ENCODE results near the gene MUS81. TPM values are rescaled to one million over a fixed set of nuclear protein-coding genes. Genes with fewer than 3 reads are reported as not detected.

MUS81 gene
- total and polyA plus RNA-seq, 9 of the 15 experiments (the other 6 are each of a cell fraction or from before 2014, with no cell fraction given) = 13.4 to 118 (median 53.7) TPM

DNA sequence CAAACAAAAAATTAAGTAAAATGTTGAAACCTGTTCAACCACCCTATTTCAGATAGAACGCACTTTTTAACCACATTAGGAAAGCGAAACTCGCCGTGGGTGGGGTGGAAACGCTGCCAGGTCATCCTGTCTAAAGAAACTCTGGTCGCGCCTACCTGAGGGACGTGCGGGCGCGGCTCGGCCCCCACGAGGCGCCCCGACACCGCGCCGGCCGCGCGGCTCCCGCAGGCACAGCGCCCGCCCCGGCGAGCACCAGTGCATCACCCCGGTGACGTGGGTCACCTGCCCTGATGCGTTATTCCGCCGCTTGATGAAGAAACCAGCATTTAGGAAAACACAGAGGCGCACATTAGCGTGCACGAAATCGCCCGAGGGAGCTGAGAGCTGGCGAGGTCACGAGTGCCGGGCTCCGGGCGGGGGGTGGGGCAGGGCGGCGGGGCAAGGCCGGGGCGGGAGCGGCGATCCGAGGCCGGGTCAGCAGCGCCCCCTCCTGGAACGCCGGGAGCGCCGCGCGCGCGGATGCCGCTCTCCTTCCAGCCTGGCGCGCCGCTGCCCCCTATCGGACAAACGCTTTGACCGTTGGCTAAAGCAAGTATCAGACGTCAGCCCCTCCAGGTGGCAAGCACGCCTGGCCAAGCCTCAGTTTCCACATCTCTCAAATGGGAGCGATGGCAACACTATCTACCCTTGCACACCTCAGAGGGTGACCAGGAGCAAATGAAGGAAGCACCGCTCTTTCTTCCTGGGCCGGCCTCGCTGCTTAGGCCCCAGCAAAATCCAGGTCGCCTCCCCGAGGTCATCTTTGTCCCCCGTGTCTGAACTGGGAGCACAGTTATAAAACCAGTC, 42.2 kb upstream of the MUS81 start (continued):
- TF ChIP-seq ZNF282 (CRISPR knock-in tag; IDR thresholded peaks at IDR 0.05) = 0 out of 2 replicates have a peak, but pooled peaks have one; percentile 34
- no peak for TF ChIP-seq FOXM1 (IDR thresholded peaks at IDR 0.05; ENCODE audit: low read depth)
- TF ChIP-seq FOXM1 (CRISPR knock-in tag; IDR thresholded peaks at IDR 0.05; ENCODE audit: low read depth) = 0 out of 2 replicates have a peak, but pooled peaks have one; percentile 67
- TF ChIP-seq CBX2 (IDR thresholded peaks at IDR 0.05; ENCODE audit: insufficient read depth, low read length, poor library complexity, severe bottlenecking) = no peak
- no peak for TF ChIP-seq PPARD (CRISPR knock-in tag; IDR thresholded peaks at IDR 0.05)
- no peak for TF ChIP-seq HNRNPL (IDR thresholded peaks at IDR 0.05; ENCODE audit: low read depth, low read length)
- TF ChIP-seq ARID2 (IDR thresholded peaks at IDR 0.05) = no peak
- peak; percentile 88 for TF ChIP-seq HDAC2 (IDR thresholded peaks at IDR 0.05)
- TF ChIP-seq ZNF239 (CRISPR knock-in tag; IDR thresholded peaks at IDR 0.05) = no peak
- no peak for TF ChIP-seq ZNF311 (CRISPR knock-in tag; IDR thresholded peaks at IDR 0.05)
- TF ChIP-seq ZBTB43 (CRISPR knock-in tag; IDR thresholded peaks at IDR 0.05) = peak; percentile 73; the same call in 1 of the 2 replicates
- TF ChIP-seq TCFL5 (CRISPR knock-in tag; conservative IDR thresholded peaks at IDR 0.05) = no peak
- TF ChIP-seq PHF21A (IDR thresholded peaks at IDR 0.05; ENCODE audit: borderline replicate concordance, low read depth) = no peak
- 0 out of 2 replicates have a peak, but pooled peaks have one; percentile 36 for TF ChIP-seq KLF6 (CRISPR knock-in tag; IDR thresholded peaks at IDR 0.05; ENCODE audit: borderline replicate concordance)
- peak; percentile 92 for TF ChIP-seq ADNP (tag; IDR thresholded peaks at IDR 0.05)
- peak; percentile 92 for TF ChIP-seq RB1 (IDR thresholded peaks at IDR 0.05; ENCODE audit: low read depth)
- peak; percentile 38; the same call in 1 of the 2 replicates for TF ChIP-seq ZNF121 (CRISPR knock-in tag; conservative IDR thresholded peaks at IDR 0.05)
- TF ChIP-seq ZNF184 (CRISPR knock-in tag; IDR thresholded peaks at IDR 0.05) = no peak
- no peak for TF ChIP-seq THAP7 (CRISPR knock-in tag; IDR thresholded peaks at IDR 0.05)
- TF ChIP-seq RAD21 (CRISPR knock-in tag; conservative IDR thresholded peaks at IDR 0.05 in 1 of 2, IDR thresholded peaks at IDR 0.05 in 1 of 2) = peak; percentile 94 to 95
- TF ChIP-seq EP300 (IDR thresholded peaks at IDR 0.05; ENCODE audit: low read length) = no peak
- TF ChIP-seq NKRF (IDR thresholded peaks at IDR 0.05; ENCODE audit: borderline replicate concordance) = no peak
- TF ChIP-seq ZNF41 (CRISPR knock-in tag; conservative IDR thresholded peaks at IDR 0.05) = no peak
- no peak for TF ChIP-seq PHB2 (IDR thresholded peaks at IDR 0.05; ENCODE audit: low read depth)
- no peak for TF ChIP-seq RAD51 (IDR thresholded peaks at IDR 0.05; ENCODE audit: borderline replicate concordance, low read depth)
- TF ChIP-seq SMARCA5 (IDR thresholded peaks at IDR 0.05) = peak; percentile 91
- TF ChIP-seq ZNF134 (CRISPR knock-in tag; conservative IDR thresholded peaks at IDR 0.05) = no peak
- TF ChIP-seq ZNF217 (CRISPR knock-in tag; IDR thresholded peaks at IDR 0.05) = no peak
